PC-9 (cell line): ENCODE results near the gene PITPNC1.

ENCODE experiments used
- EZH2 ChIP-seq: fragments of 200-600 bp; sonication (generic); IDR thresholded peaks from 2 replicates; pipeline ENCODE4 v1.8.0; 2017; ENCODE audit warnings: antibody characterized with exemption, low read depth
- TF ChIP-seq, protein P1 (sequence below): fragments of 200-600 bp; sonication (generic); conservative IDR thresholded peaks from 2 replicates; pipeline ENCODE4 v1.6.1; 2017; ENCODE audit warnings: mixed run types, antibody characterized with exemption, mild to moderate bottlenecking, moderate library complexity

DNA sequence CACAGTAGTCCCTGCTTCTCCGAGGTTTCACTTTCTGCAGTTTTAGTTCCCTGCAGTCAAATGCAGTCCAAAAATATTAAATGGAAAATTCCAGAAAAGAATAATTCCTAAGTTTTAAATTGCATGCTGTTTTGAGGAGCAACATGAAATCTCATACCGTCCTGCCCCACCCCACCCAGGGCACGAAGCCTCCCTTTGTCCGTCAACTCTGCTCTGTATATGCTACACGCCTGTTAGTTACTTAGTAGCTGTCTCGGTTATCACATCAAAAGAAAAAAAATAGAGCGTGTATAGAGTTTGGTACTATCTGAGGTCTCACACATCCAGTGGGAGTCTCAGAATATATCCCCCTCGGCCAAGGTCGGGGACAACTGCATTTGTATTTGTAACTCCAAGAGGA is 211.2 kb downstream of the PITPNC1 start:
- TF ChIP-seq, protein P1, sequence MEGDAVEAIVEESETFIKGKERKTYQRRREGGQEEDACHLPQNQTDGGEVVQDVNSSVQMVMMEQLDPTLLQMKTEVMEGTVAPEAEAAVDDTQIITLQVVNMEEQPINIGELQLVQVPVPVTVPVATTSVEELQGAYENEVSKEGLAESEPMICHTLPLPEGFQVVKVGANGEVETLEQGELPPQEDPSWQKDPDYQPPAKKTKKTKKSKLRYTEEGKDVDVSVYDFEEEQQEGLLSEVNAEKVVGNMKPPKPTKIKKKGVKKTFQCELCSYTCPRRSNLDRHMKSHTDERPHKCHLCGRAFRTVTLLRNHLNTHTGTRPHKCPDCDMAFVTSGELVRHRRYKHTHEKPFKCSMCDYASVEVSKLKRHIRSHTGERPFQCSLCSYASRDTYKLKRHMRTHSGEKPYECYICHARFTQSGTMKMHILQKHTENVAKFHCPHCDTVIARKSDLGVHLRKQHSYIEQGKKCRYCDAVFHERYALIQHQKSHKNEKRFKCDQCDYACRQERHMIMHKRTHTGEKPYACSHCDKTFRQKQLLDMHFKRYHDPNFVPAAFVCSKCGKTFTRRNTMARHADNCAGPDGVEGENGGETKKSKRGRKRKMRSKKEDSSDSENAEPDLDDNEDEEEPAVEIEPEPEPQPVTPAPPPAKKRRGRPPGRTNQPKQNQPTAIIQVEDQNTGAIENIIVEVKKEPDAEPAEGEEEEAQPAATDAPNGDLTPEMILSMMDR = no peak
- no peak for TF ChIP-seq EZH2
